ENCODE data around the gene DDIT4.

The DDIT4 gene

DNA sequence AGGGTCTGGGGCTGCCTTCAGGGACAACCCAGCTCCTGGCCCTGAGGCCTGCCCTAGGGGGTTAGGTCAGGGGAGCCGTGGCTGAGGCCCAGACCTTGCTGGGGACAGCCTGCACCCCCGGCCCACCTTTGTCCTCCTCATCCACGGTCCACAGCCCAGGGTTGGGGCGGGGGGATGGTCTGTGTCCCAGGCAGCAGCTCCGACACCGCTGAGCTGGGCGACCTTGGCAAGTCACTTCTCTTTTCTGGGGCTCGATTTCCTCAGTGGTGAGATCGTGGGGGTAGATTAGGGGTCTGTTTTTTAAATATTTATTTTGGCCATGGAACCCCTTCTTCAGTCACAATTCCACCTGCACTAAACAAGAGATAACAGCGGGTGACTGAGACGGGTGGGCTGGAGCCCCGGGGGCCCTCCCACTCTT, 50.1 kb downstream of the DDIT4 start:
- Mint-ChIP-seq H3K27me3 (no peaks in the 10 kb centered on the region), H3K4me3 (no peak overlapping the region), H3K36me3 (peaks cover 4% of the 10 kb centered on the region), H3K27ac (no peak overlapping the region), H3K9me3 (no peaks in the 10 kb centered on the region), H3K4me1 (peaks cover 75% of the 10 kb centered on the region)
